H9 (cell line): ENCODE data around the gene CNPPD1. TPM values are rescaled to one million over a fixed set of nuclear protein-coding genes. Genes with fewer than 3 reads are reported as not detected.

Experiments used
- DNase-seq: peaks from one replicate; pipeline ENCODE4 v3.0.0-alpha.2; 2017
- H2AFZ ChIP-seq: one replicate; pipeline ENCODE4 v1.6.1; 2013; ENCODE audit warnings: mild to moderate bottlenecking, low read length, control low read depth, moderate library complexity
- H2AK5ac ChIP-seq: 2 replicates; pipeline ENCODE4 v1.6.1; 2013; ENCODE audit warnings: low read length, control low read depth, mixed read lengths; ENCODE audit not compliant: insufficient read length
- H2BK120ac ChIP-seq: one replicate; pipeline ENCODE4 v1.6.1; 2013; ENCODE audit warnings: low read depth, mild to moderate bottlenecking, low read length, control low read depth, inconsistent platforms; ENCODE audit not compliant: poor library complexity, severe bottlenecking
- H2BK12ac ChIP-seq: 2 replicates; pipeline ENCODE4 v1.6.1; 2013; ENCODE audit warnings: low read length, control low read depth, mixed read lengths, low read depth; ENCODE audit not compliant: insufficient read length
- H2BK15ac ChIP-seq: 2 replicates; pipeline ENCODE4 v1.6.1; 2013; ENCODE audit warnings: low read depth, low read length, control low read depth
- H2BK20ac ChIP-seq: one replicate; pipeline ENCODE4 v1.6.1; 2013; ENCODE audit warnings: low read depth, mild to moderate bottlenecking, low read length, control low read depth, inconsistent platforms; ENCODE audit not compliant: poor library complexity, severe bottlenecking
- H2BK5ac ChIP-seq: 2 replicates; pipeline ENCODE4 v1.6.1; 2013; ENCODE audit warnings: low read length, control low read depth, mixed read lengths; ENCODE audit not compliant: insufficient read length
- H3K14ac ChIP-seq: 2 replicates; pipeline ENCODE4 v1.6.1; 2013; ENCODE audit warnings: low read length, control low read depth; ENCODE audit not compliant: insufficient read depth
- H3K18ac ChIP-seq: 2 replicates; pipeline ENCODE4 v1.6.1; 2013; ENCODE audit warnings: low read depth, mild to moderate bottlenecking, mixed read lengths, low read length, control low read depth; ENCODE audit not compliant: insufficient read length
- H3K23ac ChIP-seq: 2 replicates; pipeline ENCODE4 v1.6.1; 2013; ENCODE audit warnings: low read length, control low read depth, mixed read lengths, low read depth; ENCODE audit not compliant: insufficient read length
- H3K23me2 ChIP-seq: 2 replicates; pipeline ENCODE4 v1.6.1; 2013; ENCODE audit warnings: low read depth, mild to moderate bottlenecking, mixed read lengths, low read length, control low read depth; ENCODE audit not compliant: insufficient read length, poor library complexity, severe bottlenecking
- H3K27ac ChIP-seq: 2 replicates; pipeline ENCODE4 v1.5.1; 2013; ENCODE audit warnings: low read length, control low read depth, mixed read lengths, low read depth; ENCODE audit not compliant: insufficient read length
- H3K27me3 ChIP-seq: 2 replicates; pipeline ENCODE4 v1.6.1; 2013; ENCODE audit warnings: low read length, control low read depth, inconsistent platforms; ENCODE audit not compliant: insufficient read depth
- H3K4ac ChIP-seq: 2 replicates; pipeline ENCODE4 v1.6.1; 2013; ENCODE audit warnings: low read depth, mild to moderate bottlenecking, control low read depth, inconsistent platforms, low read length, moderate library complexity
- H3K4me1 ChIP-seq: 2 replicates; pipeline ENCODE4 v1.6.1; 2013; ENCODE audit warnings: low read length, control low read depth, inconsistent platforms; ENCODE audit not compliant: insufficient read depth
- H3K4me2 ChIP-seq: 2 replicates; pipeline ENCODE4 v1.6.1; 2013; ENCODE audit warnings: low read length, control low read depth, mixed read lengths; ENCODE audit not compliant: insufficient read length, insufficient read depth
- H3K56ac ChIP-seq: 2 replicates; pipeline ENCODE4 v1.6.1; 2013; ENCODE audit warnings: low read depth, mild to moderate bottlenecking, mixed read lengths, low read length, control low read depth; ENCODE audit not compliant: insufficient read length
- H3K79me1 ChIP-seq: 2 replicates; pipeline ENCODE4 v1.6.1; 2013; ENCODE audit warnings: low read depth, mild to moderate bottlenecking, moderate library complexity, low read length, control low read depth, inconsistent platforms; ENCODE audit not compliant: insufficient read depth, poor library complexity, severe bottlenecking
- H3K79me2 ChIP-seq: 2 replicates; pipeline ENCODE4 v1.6.1; 2013; ENCODE audit warnings: low read length, control low read depth, inconsistent platforms; ENCODE audit not compliant: insufficient read depth
- H3K9ac ChIP-seq: 2 replicates; pipeline ENCODE4 v1.6.1; 2013; ENCODE audit warnings: low read length, control low read depth, mixed read lengths; ENCODE audit not compliant: insufficient read length; ENCODE audit errors: extremely low read depth
- H3K9me3 ChIP-seq: one replicate; pipeline ENCODE4 v1.6.1; 2013; ENCODE audit warnings: low read depth, low read length, inconsistent platforms; ENCODE audit not compliant: control insufficient read depth
- H3T11ph ChIP-seq: one replicate; pipeline ENCODE4 v1.6.1; 2013; ENCODE audit warnings: mild to moderate bottlenecking, low read length, control low read depth, inconsistent platforms
- H4K20me1 ChIP-seq: one replicate; pipeline ENCODE4 v1.6.1; 2013; ENCODE audit not compliant: control insufficient read depth, insufficient read length, insufficient read depth
- H4K5ac ChIP-seq: 2 replicates; pipeline ENCODE4 v1.6.1; 2013; ENCODE audit warnings: low read depth, mild to moderate bottlenecking, mixed read lengths, low read length, control low read depth; ENCODE audit not compliant: insufficient read length
- H4K8ac ChIP-seq: replicated peaks from 2 replicates; pipeline ENCODE4 v1.6.1; 2013; ENCODE audit warnings: low read length, control low read depth, mixed read lengths, low read depth; ENCODE audit not compliant: insufficient read length
- H4K91ac ChIP-seq: 2 replicates; pipeline ENCODE4 v1.6.1; 2013; ENCODE audit warnings: low read depth, mild to moderate bottlenecking, moderate library complexity, mixed read lengths, low read length, control low read depth; ENCODE audit not compliant: insufficient read length
- H3K27ac Mint-ChIP-seq, 3 experiments: 2 replicates in 2 of 3; 3 replicates in 1 of 3; pipeline ENCODE4 v1.8.0; 2020 to 2021; ENCODE audit warnings: mixed read lengths in 3 of 3, mild to moderate bottlenecking in 1 of 3, moderate library complexity in 1 of 3
- H3K27me3 Mint-ChIP-seq: 2 replicates; pipeline ENCODE4 v1.8.0; 2021; ENCODE audit warnings: low read depth, mild to moderate bottlenecking, moderate library complexity, mixed read lengths
- H3K36me3 Mint-ChIP-seq, 3 experiments: 2 replicates in 2 of 3; 3 replicates in 1 of 3; pipeline ENCODE4 v1.8.0; 2020 to 2021; ENCODE audit warnings: low read depth in 3 of 3, mixed read lengths in 3 of 3; ENCODE audit not compliant: insufficient read depth in 1 of 3
- H3K4me1 Mint-ChIP-seq, 2 experiments: 2 replicates each; pipeline ENCODE4 v1.8.0; 2020; ENCODE audit warnings: mixed read lengths in 2 of 2
- H3K4me3 Mint-ChIP-seq, 2 experiments: 2 replicates in 1 of 2; 3 replicates in 1 of 2; pipeline ENCODE4 v1.8.0; 2020 to 2021; ENCODE audit warnings: mild to moderate bottlenecking in 2 of 2, mixed read lengths in 2 of 2, moderate library complexity in 1 of 2
- H3K9me3 Mint-ChIP-seq, 2 experiments: 2 replicates in 1 of 2; 3 replicates in 1 of 2; pipeline ENCODE4 v1.8.0; 2020; ENCODE audit warnings: mild to moderate bottlenecking in 2 of 2, mixed read lengths in 2 of 2, moderate library complexity in 1 of 2
- WGBS: extraction: QIAGEN DNeasy Blood & Tissue Kit; methylation state at CpG from one replicate; pipeline ENCODE4 v1.1.7; 2013; ENCODE audit warnings: missing lambda C conversion rate, low lambda C conversion rate, mixed read lengths; ENCODE audit not compliant: insufficient read length; ENCODE audit errors: extremely low coverage; 5-methylcytosine and 5-hydroxymethylcytosine counted together
- total RNA-seq: library from RNA; stranded (reverse); gene quantifications from 2 replicates; pipeline ENCODE4 v1.2.1, GENCODE V29; 2021
- TF ChIP-seq, protein P1 (sequence below): fragments of 200-600 bp; sonication (generic); conservative IDR thresholded peaks from 3 replicates; pipeline ENCODE4 v1.8.0; 2021; ENCODE audit warnings: antibody characterized with exemption, mild to moderate bottlenecking

CNPPD1 gene
- total RNA-seq, 1 experiment from 2014 or later: 33.0 TPM

DNA sequence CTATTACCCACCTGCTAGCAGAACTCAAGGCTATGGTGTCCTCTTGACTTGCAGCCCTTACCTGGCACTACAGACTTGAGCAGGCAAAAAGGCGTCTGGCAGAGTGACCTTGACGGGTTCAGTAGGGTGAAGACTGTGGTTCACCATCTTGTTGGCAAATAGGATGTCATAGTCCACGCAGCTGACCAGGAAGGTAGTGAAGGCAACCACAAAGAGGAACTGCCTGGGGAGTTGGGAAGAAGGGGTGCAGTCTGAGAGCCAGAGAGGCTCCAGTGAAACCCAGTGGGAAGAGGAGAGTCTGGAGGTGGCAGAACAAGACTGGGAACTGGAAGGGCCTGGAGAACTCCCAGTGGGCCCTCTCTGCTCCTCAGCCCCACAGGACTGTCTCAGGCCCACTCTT, 48.6 kb upstream of the CNPPD1 start:
- no peak overlapping the region for H2BK120ac ChIP-seq
- no peaks in the 10 kb centered on the region for H3K23me2 ChIP-seq
- no peaks in the 10 kb centered on the region for H3K79me1 ChIP-seq
- no peak overlapping the region for H3K4me2 ChIP-seq
- no peak overlapping the region for H2AK5ac ChIP-seq
- WGBS: no CpG with 5 or more reads among the region's 3 CpGs
- no peak overlapping the region for H3K23ac ChIP-seq
- H2AFZ ChIP-seq: no peak overlapping the region
- H3K9ac ChIP-seq: no peak overlapping the region
- H4K8ac ChIP-seq: no peak overlapping the region
- Mint-ChIP-seq H3K36me3 (peaks cover 26 to 60% (median 54%) of the 10 kb centered on the region in 3 experiments; a peak in 6 of 7 replicates), H3K27me3 (no peaks in the 10 kb centered on the region), H3K4me1 (peaks cover 8 to 9% of the 10 kb centered on the region in 2 experiments), H3K4me3 (no peak overlapping the region), H3K9me3 (no peaks in the 10 kb centered on the region; a peak in 1 of 5 replicates), H3K27ac (no peak overlapping the region)
- H3K27ac ChIP-seq: no peak overlapping the region
- no peaks in the 10 kb centered on the region for H3K27me3 ChIP-seq
- H3K9me3 ChIP-seq: no peaks in the 10 kb centered on the region
- H4K5ac ChIP-seq: no peak overlapping the region
- no peak overlapping the region for H3K56ac ChIP-seq
- no peak overlapping the region for H2BK5ac ChIP-seq
- no peak for DNase-seq
- H2BK12ac ChIP-seq: no peak overlapping the region
- no peaks in the 10 kb centered on the region for H3K4me1 ChIP-seq
- no peaks in the 10 kb centered on the region for H4K20me1 ChIP-seq
- H3T11ph ChIP-seq: no peak overlapping the region
- TF ChIP-seq, protein P1, sequence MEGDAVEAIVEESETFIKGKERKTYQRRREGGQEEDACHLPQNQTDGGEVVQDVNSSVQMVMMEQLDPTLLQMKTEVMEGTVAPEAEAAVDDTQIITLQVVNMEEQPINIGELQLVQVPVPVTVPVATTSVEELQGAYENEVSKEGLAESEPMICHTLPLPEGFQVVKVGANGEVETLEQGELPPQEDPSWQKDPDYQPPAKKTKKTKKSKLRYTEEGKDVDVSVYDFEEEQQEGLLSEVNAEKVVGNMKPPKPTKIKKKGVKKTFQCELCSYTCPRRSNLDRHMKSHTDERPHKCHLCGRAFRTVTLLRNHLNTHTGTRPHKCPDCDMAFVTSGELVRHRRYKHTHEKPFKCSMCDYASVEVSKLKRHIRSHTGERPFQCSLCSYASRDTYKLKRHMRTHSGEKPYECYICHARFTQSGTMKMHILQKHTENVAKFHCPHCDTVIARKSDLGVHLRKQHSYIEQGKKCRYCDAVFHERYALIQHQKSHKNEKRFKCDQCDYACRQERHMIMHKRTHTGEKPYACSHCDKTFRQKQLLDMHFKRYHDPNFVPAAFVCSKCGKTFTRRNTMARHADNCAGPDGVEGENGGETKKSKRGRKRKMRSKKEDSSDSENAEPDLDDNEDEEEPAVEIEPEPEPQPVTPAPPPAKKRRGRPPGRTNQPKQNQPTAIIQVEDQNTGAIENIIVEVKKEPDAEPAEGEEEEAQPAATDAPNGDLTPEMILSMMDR: no peak
- no peak overlapping the region for H3K14ac ChIP-seq
- no peak overlapping the region for H2BK15ac ChIP-seq
- H3K4ac ChIP-seq: no peak overlapping the region
- no peak overlapping the region for H2BK20ac ChIP-seq
- H4K91ac ChIP-seq: no peak overlapping the region
- H3K18ac ChIP-seq: no peak overlapping the region
- no peaks in the 10 kb centered on the region for H3K79me2 ChIP-seq
